Type B pancreatic cell (in vitro differentiated cells): ENCODE results near the gene HDLBP. TPM values are rescaled to one million over a fixed set of nuclear protein-coding genes. Genes with fewer than 3 reads are reported as not detected.

Experiments
- DNase-seq: peaks from one replicate; pipeline ENCODE4 v3.0.0; 2021; ENCODE audit warnings: mixed read lengths; ENCODE audit not compliant: unreplicated experiment; ENCODE audit errors: extremely low spot score
- H3K27ac Mint-ChIP-seq: 2 replicates; pipeline ENCODE4 v1.8.0; 2021; ENCODE audit warnings: mild to moderate bottlenecking, mixed read lengths
- H3K27me3 Mint-ChIP-seq: 2 replicates; pipeline ENCODE4 v1.8.0; 2021; ENCODE audit warnings: mixed read lengths
- H3K36me3 Mint-ChIP-seq: 2 replicates; pipeline ENCODE4 v1.8.0; 2021; ENCODE audit warnings: mixed read lengths
- H3K4me1 Mint-ChIP-seq: one replicate; pipeline ENCODE4 v1.8.0; 2021; ENCODE audit warnings: mixed read lengths; ENCODE audit not compliant: unreplicated experiment
- H3K4me3 Mint-ChIP-seq: 2 replicates; pipeline ENCODE4 v1.8.0; 2021; ENCODE audit warnings: mild to moderate bottlenecking, mixed read lengths
- H3K9me3 Mint-ChIP-seq: 2 replicates; pipeline ENCODE4 v1.8.0; 2021; ENCODE audit warnings: mixed read lengths
- CTCF ChIP-seq: fragments of 200-600 bp; sonication (generic); conservative IDR thresholded peaks from 2 replicates; pipeline ENCODE4 v1.5.0; 2021; ENCODE audit warnings: antibody characterized with exemption, mild to moderate bottlenecking
- total RNA-seq: library from RNA; stranded (reverse); gene quantifications from 2 replicates; pipeline ENCODE4 v1.2.1, GENCODE V29; 2021; ENCODE audit warnings: low replicate concordance

Gene HDLBP
- total RNA-seq, 1 donor from 2014 or later: 466 TPM

DNA sequence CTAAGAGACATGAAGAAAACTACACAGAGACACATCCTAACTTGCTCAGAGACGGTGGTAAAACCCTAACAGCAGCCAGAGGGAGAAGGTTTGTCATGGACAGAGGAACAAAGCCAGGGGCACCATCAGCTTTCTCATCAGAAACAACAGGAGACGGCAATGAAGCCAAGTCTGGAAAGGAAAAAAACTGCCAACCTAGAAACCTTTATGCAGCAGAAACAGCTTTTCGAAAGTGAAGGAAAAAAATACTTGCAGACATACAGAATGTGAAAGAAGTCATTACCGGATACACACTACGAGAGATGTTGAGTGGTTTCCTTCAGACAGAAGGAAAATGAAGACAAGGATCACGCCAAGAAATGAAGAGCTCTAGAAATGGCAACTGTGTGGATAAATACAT, 71.1 kb downstream of the HDLBP start:
- no peak overlapping the region for H3K4me3 Mint-ChIP-seq
- no peaks in the 10 kb centered on the region for H3K9me3 Mint-ChIP-seq
- peaks cover 48% of the 10 kb centered on the region for H3K36me3 Mint-ChIP-seq
- no peak for TF ChIP-seq CTCF
- no peak overlapping the region for H3K27ac Mint-ChIP-seq
- no peaks in the 10 kb centered on the region for H3K4me1 Mint-ChIP-seq
- DNase-seq: no peak
- H3K27me3 Mint-ChIP-seq: no peaks in the 10 kb centered on the region

DNA sequence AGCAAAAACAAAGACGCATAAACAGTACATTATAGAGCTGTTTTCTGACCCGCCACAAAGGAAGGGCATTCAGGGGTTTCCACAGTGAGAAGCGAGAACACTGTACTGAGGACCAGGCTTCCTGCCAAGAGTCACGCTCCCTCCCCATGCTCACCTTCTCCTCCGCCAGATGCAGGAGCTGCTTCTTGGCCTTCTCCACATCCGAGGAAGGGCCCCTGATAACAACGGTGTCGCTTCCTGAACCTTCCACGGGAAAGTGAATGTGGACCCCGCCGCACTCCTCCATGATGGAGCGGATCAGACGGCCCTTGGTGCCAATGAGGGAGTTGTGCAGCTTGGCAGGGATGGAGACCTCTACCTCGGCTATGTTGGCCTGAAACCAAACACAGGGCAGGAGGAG, 73.2 kb downstream of the HDLBP start:
- TF ChIP-seq CTCF: no peak
- DNase-seq: no peak
- H3K27me3 Mint-ChIP-seq: no peaks in the 10 kb centered on the region
- H3K4me1 Mint-ChIP-seq: no peaks in the 10 kb centered on the region
- no peak overlapping the region for H3K27ac Mint-ChIP-seq
- H3K36me3 Mint-ChIP-seq: peaks cover 51% of the 10 kb centered on the region
- no peak overlapping the region for H3K4me3 Mint-ChIP-seq
- no peaks in the 10 kb centered on the region for H3K9me3 Mint-ChIP-seq

GRCh38 chr2:241241669-241242068, 73.8 kb downstream of the HDLBP start:
- DNase-seq: no peak
- no peaks in the 10 kb centered on the region for H3K27me3 Mint-ChIP-seq
- H3K4me3 Mint-ChIP-seq: no peak overlapping the region
- H3K36me3 Mint-ChIP-seq: peaks cover 51% of the 10 kb centered on the region
- no peaks in the 10 kb centered on the region for H3K9me3 Mint-ChIP-seq
- no peak for TF ChIP-seq CTCF
- H3K4me1 Mint-ChIP-seq: no peaks in the 10 kb centered on the region
- H3K27ac Mint-ChIP-seq: no peak overlapping the region

- Mint-ChIP-seq H3K4me3 (no peak overlapping the region), H3K27ac (no peak overlapping the region), H3K9me3 (no peaks in the 10 kb centered on the region), H3K36me3 (peaks cover 46% of the 10 kb centered on the region), H3K27me3 (no peaks in the 10 kb centered on the region), H3K4me1 (no peaks in the 10 kb centered on the region)
- TF ChIP-seq CTCF: no peak
- no peak for DNase-seq
Measured at GRCh38 chr2:241240320-241241004, 75.0 kb downstream of the HDLBP start.

DNA sequence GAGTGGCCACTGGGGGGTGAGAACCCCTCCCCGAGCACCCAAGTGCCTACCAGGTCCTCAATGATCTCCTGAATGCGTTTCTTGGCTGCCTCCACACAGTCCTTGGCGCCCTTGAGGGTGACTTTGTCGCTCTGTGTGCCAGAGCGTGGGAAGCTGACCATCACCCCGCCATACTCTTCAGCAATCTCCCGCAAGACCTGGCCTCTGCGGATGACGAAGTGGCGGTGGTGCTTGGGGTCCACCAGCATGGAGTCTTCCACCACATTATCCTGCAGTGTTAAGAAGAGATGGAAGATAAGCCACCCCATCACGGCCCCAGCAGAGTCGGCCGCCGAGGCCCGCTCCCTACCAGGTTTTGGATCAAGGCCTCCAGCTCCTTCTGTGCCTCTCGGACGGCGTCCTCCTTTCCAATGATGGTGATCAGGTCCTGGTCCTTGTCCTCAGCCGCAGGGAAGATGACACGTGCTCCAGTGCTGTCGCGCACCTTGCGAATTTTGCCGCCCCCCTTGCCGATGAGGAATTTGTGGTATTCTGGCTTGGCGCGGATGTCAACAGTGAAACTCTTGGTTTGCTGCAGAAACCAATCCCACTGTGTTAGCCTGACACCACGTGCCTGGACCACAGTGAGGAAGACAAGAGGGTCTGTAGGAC, 75.8 kb downstream of the HDLBP start:
- Mint-ChIP-seq H3K4me3 (no peak overlapping the region), H3K27me3 (no peaks in the 10 kb centered on the region), H3K9me3 (no peaks in the 10 kb centered on the region), H3K36me3 (peaks cover 51% of the 10 kb centered on the region), H3K4me1 (no peaks in the 10 kb centered on the region), H3K27ac (no peak overlapping the region)
- TF ChIP-seq CTCF: no peak
- no peak for DNase-seq
